ENCODE results near the gene PITPNM3.

Gene PITPNM3

GRCh38 chr17:6462692-6463091, 93.7 kb downstream of the PITPNM3 start:
- no peak for DNase-seq (ENCODE audit: low read depth)

DNA sequence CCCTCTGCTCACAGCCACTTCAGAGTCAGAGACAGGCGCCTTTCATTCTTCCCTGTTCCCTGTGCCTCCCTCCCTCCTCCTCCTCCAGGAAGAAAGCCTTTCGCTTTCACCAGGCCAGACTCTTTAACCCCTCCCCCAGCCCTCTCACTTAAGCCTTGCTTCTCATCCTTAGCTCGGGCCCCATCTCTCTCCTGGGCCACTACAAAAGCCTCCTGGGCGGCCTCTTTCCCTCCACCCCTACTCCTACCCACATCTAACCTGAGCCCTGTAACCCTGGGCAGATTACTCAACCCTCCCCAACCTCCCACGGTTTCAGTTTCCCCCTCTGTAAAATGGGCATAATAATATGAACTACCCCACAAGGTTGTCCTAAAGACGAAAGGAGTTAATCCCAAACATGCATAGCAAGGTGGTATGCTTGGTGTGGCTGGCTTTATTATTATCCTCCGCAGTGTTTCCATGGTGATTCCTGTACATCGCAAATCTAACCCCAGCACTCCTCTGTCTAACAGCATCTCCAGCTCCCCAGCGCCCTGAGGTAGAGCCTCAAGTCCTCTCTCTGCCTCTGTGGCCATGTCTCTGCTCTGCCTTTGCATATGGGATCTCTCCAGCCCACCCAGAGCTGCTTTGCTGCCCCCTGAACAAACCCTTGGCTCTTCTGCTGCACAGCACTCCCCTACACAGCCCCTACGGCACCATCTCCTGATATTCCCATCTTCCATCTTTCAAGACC, 94.4 kb downstream of the PITPNM3 start:
- DNase-seq (ENCODE audit: low read depth): no peak

GRCh38 chr17:6461246-6461645, 95.1 kb downstream of the PITPNM3 start:
- no peak for DNase-seq (ENCODE audit: low read depth)

GRCh38 chr17:6460531-6461161, 95.7 kb downstream of the PITPNM3 start:
- no peak for DNase-seq (ENCODE audit: low read depth)

DNA sequence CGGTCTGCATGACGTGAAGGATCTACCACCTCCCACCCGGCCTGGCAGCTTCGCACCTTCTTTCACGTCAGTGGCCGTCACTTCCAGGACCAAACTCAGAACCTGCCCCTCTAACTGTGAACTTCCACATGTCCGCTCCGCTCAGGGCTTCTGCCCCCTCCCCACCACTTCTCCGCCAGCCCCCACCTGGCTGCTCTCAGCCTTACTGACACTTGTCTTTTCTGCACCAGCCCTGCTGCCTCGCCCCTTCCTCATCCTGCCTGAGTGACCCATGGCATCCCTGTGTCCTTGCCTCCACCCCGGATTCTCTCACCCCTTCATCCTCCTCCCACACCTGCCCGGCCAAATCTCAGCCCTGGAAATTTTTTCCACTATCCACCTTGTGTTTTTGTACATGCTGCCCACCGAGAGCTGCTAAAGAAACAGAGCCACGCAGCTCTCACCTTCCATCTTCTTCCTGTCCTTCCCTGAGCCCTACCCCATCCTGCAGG, 97.8 kb downstream of the PITPNM3 start:
- DNase-seq (ENCODE audit: low read depth): no peak

DNA sequence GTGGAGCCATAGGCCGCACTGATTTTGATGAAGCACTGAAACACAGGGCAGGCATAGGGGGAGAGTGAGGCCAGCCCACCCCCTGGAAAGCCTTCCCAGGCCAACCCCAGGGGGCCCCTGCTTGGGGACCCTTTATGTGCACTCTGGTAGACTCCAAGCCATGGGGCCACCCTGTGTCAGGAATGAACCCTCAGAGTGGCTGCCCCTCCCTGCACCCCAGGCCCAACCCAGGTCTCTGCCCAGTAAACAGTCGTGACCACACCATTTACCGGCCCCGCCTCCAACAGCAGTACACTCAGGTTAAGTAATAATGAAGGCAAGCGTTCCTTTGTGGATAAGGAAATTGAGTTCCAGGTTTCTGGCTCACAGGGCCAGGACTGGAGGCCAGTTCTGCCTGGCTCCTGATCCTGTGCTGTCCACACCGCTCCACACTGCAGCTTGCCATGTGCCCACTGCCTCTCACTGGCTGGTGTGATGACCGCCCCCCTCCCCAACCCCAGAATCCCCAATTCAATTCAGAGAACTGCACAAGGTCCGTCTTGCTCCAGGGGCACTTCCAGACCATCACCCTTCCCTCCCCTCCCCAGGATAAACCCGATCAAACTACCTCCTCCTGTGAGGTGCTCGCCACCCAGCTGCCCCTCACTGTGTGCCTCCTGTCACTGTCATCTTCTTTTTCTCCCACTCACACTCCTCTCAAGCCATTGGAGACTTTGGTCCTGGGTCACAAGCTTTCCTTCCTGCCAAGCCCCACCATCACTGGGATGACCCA, 98.5 kb downstream of the PITPNM3 start:
- DNase-seq (ENCODE audit: low read depth): no peak

GRCh38 chr17:6456914-6457687, 99.3 kb downstream of the PITPNM3 start:
- no peak for DNase-seq (ENCODE audit: low read depth)

DNA sequence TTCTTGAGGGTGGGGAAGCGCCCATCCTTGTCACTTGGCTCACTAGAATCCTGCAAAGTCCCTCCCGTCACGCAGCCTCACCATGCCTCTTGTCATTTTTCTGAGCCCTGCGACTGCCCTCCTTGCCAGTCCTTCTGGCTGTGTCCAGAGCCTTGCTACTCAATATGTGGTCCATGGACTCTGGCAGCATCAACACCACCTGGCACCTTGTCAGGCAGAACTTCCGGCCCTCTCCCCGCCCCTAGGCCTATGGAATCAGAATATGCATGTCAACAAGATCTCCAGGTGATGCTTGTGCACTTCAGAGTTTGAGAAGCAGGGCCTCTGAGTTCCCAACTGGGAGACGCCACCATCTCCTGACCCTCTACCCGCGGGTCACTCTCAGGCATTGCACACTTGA, 100.0 kb downstream of the PITPNM3 start:
- no peak for DNase-seq (ENCODE audit: low read depth)

DNA sequence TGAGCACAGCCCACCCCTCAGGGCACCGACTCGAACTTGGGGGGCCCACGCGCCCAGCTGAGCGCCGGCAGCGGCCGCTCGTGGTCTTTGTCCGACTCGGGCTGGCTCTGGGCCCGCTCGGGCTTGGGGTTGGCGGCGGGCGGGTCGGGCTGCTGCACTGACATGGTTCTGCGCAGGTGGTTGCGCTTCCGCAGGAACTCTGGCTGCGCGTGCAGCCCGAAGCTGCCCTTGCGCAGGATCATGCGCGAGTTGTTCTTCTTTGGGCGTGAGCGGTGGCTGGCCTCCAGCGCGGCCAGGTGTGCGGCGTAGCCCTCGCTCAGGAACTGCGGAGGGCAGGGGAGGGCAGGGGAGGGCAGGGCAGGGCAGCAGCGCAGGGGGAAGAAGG, 101.0 kb downstream of the PITPNM3 start:
- no peak for DNase-seq (ENCODE audit: low read depth)

DNA sequence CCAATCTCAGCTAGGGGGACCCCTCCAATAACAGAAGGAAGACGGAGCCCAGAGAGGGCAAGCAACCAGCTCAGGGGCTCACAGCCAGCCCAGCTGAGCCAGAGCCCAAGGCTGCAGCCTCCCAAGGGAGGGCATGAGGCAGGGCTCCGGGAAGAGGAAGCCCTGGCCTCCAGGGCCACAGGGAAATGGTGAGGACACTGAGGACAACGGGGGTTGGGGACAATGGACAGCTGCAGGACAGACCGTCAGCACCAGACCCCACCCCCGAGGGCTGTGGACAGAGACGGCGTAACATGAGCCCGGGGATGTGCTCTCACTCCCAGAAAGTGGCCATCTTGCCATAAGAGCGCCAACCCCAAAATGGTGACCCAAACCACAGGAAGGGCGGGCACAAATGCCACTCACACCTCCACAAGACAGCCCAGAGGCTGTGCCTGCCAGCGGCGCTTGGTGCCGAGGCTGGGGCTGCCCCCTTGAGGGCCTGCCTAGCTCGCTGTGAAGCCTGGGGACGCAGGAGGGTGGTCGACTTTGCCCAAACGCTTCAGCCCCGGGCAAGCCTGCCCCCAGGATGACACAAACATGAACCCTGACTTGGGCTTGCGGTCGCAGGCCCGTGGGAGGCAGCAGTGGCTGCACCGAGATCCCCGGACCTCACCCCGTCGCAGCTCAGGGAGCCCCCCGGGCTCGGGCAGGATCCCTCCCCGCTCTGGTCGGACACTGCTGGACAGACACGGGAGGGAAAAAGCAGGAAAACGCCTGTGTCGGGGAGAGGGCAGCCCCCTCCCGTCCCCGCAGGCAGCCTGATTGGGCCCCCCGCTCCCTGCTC, 101.6 kb downstream of the PITPNM3 start:
- DNase-seq (ENCODE audit: low read depth): no peak

GRCh38 chr17:6453279-6454024, 102.9 kb downstream of the PITPNM3 start:
- DNase-seq (ENCODE audit: low read depth): no peak

GRCh38 chr17:6452471-6453266, 103.7 kb downstream of the PITPNM3 start:
- DNase-seq (ENCODE audit: low read depth): no peak

GRCh38 chr17:6450926-6451832, 105.2 kb downstream of the PITPNM3 start:
- no peak for DNase-seq (ENCODE audit: low read depth)

DNA sequence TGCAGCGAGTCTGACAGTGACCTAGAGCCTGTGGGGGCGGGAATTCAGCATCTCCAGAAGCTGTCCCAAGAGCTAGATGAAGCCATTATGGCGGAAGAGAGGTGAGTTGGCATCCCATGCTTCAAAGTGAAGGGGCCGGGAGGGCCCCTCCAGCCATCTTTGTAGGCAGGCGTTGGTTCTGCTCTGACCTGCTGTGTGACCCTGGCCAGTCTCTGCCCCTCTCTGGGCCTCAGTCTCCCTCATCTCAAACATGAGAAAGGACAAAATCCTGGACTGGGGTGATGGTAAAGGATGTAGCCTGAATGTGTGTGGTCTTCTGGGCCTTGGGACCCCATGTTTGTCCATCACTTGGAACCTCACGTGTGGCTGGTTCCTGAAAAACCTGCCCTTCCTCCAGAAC, 107.0 kb downstream of the PITPNM3 start:
- DNase-seq (ENCODE audit: low read depth): no peak

DNA sequence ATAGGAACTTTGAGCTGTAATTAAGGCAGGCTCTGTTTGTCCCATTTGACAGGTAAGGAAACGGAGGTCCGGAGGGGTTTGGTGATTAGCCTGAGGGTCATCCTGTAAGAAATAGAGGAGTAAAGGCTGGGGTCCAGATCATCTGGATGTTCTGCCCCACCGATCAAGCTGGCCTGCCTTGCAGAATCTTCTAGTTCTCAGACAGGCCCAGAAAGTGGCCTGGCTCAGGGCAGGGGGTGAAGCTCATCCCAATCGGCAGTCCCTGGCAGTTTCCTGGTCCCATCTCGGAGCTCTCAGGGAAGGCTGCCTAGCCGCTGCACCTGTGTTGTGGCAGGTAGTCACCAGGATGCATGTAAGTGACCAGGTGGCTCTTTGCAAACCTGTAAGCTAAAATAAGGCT, 107.9 kb downstream of the PITPNM3 start:
- no peak for DNase-seq (ENCODE audit: low read depth)

DNA sequence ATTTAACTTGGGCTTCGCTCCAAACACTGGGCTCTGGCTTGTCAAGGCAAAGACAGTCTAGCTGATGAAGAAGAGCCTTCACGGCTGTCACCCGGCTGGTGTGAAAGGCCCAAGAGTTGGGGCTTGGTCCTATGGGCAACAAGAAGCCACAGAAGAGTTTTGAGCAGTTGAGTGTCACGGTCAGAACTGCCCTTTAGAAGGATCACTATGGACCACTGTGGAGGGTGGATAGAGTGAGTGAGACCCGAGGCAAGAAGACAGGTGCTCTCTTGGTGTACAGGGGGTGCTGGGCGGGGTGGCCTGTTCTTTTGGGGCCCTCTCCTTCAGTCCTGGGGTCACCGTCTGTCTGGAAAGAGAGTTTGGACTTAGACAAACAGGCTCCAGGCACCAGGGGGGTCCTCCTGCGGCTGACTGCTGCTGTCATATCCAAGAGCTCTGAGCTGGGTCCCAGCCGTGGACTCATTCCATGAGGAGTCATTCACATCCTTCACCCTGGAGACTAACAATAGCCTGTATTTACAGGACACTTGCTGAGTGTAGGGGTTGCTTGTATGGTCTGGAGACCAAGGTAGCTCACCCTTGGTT, 109.7 kb downstream of the PITPNM3 start:
- DNase-seq (ENCODE audit: low read depth): no peak

DNA sequence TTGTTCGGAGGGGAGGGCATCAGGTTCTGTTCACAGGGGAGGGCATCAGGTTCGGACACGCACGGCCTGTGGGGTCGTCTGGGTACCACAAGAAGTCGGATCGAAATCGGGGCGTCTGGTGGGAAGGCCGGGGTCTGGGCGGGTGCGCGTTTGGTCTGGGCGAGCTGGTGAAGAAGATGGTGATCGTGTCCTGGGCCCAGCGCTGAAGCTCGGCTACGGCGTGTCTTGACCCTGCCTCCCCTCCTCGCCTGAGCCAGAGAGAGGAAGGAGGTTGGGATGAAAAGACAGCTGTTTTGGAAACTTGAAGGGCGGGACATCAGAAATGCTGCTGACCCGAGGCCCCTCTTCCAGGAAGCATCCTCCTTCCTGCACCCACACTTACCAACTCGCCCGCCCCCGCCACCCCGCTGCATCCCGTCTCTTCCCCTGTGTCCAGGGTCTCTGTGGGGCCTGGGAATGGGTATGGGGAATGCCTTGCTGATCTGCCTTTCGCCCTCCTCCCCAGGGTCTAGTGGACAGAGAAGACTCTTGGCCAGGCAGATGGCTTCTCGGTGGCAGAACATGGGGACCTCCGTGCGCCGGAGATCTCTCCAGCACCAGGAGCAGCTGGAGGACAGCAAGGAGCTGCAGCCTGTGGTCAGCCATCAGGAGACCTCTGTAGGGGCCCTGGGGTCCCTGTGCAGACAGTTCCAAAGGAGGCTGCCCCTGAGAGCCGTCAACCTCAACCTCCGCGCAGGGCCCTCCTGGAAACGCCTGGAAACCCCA, 111.6 kb downstream of the PITPNM3 start:
- no peak for DNase-seq (ENCODE audit: low read depth)

All from activated T-helper 9 cell treated with anti-CD3 and anti-CD28 coated beads, Interleukin-2, amount 50 U/mL, for 16 hours (primary cell).